GM12878 (cell line): ENCODE measurements around the gene SELENOO. TPM values are rescaled to one million over a fixed set of nuclear protein-coding genes. Genes with fewer than 3 reads are reported as not detected.

ENCODE experiments used
- BRCA1 ChIP-seq: IDR thresholded peaks from 2 replicates; pipeline ENCODE4 v1.6.1; 2011; ENCODE audit warnings: low read depth, low read length, improper control_type of control experiment
- CBFB ChIP-seq: IDR thresholded peaks from 2 replicates; pipeline ENCODE4 v1.6.1; 2016; ENCODE audit warnings: antibody characterized with exemption, low read depth
- CBX5 ChIP-seq: sonication (generic); IDR thresholded peaks from 2 replicates; pipeline ENCODE4 v1.6.1; 2016; ENCODE audit warnings: low read depth, moderate library complexity, mild to moderate bottlenecking, inconsistent platforms
- HDAC6 ChIP-seq: fragments of 200-600 bp; sonication (generic); IDR thresholded peaks from one replicate; pipeline ENCODE4 v1.8.0; 2017; ENCODE audit warnings: antibody characterized with exemption; ENCODE audit not compliant: unreplicated experiment
- MEF2A ChIP-seq: IDR thresholded peaks from 2 replicates; pipeline ENCODE4 v1.6.1; 2011; ENCODE audit warnings: low read depth, mild to moderate bottlenecking, low read length, moderate library complexity; ENCODE audit not compliant: insufficient read depth
- MYB ChIP-seq: fragments of 150-350 bp; IDR thresholded peaks from 2 replicates; pipeline ENCODE4 v1.6.1; 2014; ENCODE audit warnings: mild to moderate bottlenecking, low read depth, low read length, borderline replicate concordance
- NFYB ChIP-seq: IDR thresholded peaks from 2 replicates; pipeline ENCODE4 v1.6.1; 2011; ENCODE audit warnings: low read depth, mild to moderate bottlenecking, low read length, improper control_type of control experiment, moderate library complexity; ENCODE audit not compliant: insufficient read depth
- NRF1 ChIP-seq: conservative IDR thresholded peaks from 2 replicates; pipeline ENCODE4 v1.6.1; 2011; ENCODE audit warnings: mild to moderate bottlenecking, low read depth, low read length, improper control_type of control experiment
- RB1 ChIP-seq: fragments of 450-650 bp; formaldehyde crosslinking; IDR thresholded peaks from 2 replicates; pipeline ENCODE4 v1.6.1; 2017; ENCODE audit warnings: mild to moderate bottlenecking, borderline replicate concordance
- SREBF1 ChIP-seq: IDR thresholded peaks from 2 replicates; pipeline ENCODE4 v1.6.1; 2012; ENCODE audit warnings: mild to moderate bottlenecking, low read length
- WRNIP1 ChIP-seq: IDR thresholded peaks from 2 replicates; pipeline ENCODE4 v1.6.1; 2011; ENCODE audit warnings: low read depth, low read length, improper control_type of control experiment, borderline replicate concordance
- YY1 ChIP-seq: IDR thresholded peaks from 2 replicates; pipeline ENCODE4 v1.6.1; 2011; ENCODE audit warnings: low read depth, mild to moderate bottlenecking, low read length
- ZNF622 ChIP-seq: fragments of 450-650 bp; IDR thresholded peaks from 2 replicates; pipeline ENCODE4 v1.6.1; 2017; ENCODE audit warnings: mild to moderate bottlenecking, inconsistent platforms
- polyA plus RNA-seq, 11 experiments: library from polyadenylated mRNA; depleted of rRNA in 4 of 11; unstranded in 6 of 11; stranded (reverse) in 5 of 11; fragments of >200 nt; fragmentation: Nextera tagmentation in 4 of 11; fragmentation: Illumina TruSeq in 1 of 11; extraction: Ambion mirVana in 4 of 11; extraction: Trizol in 1 of 11; gene quantifications; 1 replicate in 1 of 11; 2 replicates in 10 of 11; pipeline versions ENCODE4 v1.2.1 to v1.2.3, GENCODE V29; 2011 to 2016; ENCODE audit warnings: inconsistent platforms in 2 of 11, missing spikeins in 2 of 11, low read depth in 1 of 11
- total RNA-seq, 4 experiments: library from RNA; depleted of rRNA in 3 of 4; stranded (reverse); fragments of >200 nt in 3 of 4; fragmentation: Illumina TruSeq in 1 of 4; extraction: Trizol in 1 of 4; gene quantifications; 2 replicates each; pipeline versions ENCODE4 v1.2.1 to v1.2.3, GENCODE V29; 2013 to 2021
- TF ChIP-seq, protein P1 (sequence below): fragments of 450-650 bp; IDR thresholded peaks from 2 replicates; pipeline ENCODE4 v1.6.1; 2017; ENCODE audit warnings: mild to moderate bottlenecking, moderate library complexity
- TF ChIP-seq, protein P2 (sequence below): fragments of 450-650 bp; IDR thresholded peaks from 2 replicates; pipeline ENCODE4 v1.6.1; 2016; ENCODE audit warnings: mild to moderate bottlenecking, moderate library complexity, borderline replicate concordance
- TF ChIP-seq, protein P3 (sequence below): fragments of 450-650 bp; formaldehyde crosslinking; IDR thresholded peaks from 2 replicates; pipeline ENCODE4 v1.4.0; 2022; ENCODE audit warnings: mild to moderate bottlenecking, moderate library complexity

SELENOO gene
- total and polyA plus RNA-seq, 10 of the 15 experiments (the other 5 are each of a cell fraction or from before 2014, with no cell fraction given), result 0.42 to 23.3 (median 3.3) TPM

GRCh38 chr22:50190941-50191741 lies 9.7 kb upstream of the SELENOO start (continued):
- TF ChIP-seq, protein P1, sequence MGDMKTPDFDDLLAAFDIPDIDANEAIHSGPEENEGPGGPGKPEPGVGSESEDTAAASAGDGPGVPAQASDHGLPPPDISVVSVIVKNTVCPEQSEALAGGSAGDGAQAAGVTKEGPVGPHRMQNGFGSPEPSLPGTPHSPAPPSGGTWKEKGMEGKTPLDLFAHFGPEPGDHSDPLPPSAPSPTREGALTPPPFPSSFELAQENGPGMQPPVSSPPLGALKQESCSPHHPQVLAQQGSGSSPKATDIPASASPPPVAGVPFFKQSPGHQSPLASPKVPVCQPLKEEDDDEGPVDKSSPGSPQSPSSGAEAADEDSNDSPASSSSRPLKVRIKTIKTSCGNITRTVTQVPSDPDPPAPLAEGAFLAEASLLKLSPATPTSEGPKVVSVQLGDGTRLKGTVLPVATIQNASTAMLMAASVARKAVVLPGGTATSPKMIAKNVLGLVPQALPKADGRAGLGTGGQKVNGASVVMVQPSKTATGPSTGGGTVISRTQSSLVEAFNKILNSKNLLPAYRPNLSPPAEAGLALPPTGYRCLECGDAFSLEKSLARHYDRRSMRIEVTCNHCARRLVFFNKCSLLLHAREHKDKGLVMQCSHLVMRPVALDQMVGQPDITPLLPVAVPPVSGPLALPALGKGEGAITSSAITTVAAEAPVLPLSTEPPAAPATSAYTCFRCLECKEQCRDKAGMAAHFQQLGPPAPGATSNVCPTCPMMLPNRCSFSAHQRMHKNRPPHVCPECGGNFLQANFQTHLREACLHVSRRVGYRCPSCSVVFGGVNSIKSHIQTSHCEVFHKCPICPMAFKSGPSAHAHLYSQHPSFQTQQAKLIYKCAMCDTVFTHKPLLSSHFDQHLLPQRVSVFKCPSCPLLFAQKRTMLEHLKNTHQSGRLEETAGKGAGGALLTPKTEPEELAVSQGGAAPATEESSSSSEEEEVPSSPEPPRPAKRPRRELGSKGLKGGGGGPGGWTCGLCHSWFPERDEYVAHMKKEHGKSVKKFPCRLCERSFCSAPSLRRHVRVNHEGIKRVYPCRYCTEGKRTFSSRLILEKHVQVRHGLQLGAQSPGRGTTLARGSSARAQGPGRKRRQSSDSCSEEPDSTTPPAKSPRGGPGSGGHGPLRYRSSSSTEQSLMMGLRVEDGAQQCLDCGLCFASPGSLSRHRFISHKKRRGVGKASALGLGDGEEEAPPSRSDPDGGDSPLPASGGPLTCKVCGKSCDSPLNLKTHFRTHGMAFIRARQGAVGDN, result peak; percentile 55; the same call in 1 of the 2 replicates
- TF ChIP-seq MEF2A (0 out of 2 replicates have a peak, but pooled peaks have one; percentile 50), NRF1 (no peak), BRCA1 (no peak), MYB (peak; percentile 52; the same call in 1 of the 2 replicates), RB1 (no peak), CBX5 (no peak), SREBF1 (no peak), NFYB (no peak), CBFB (peak; percentile 92), HDAC6 (peak; percentile 68), ZNF622 (no peak), WRNIP1 (no peak), YY1 (peak; percentile 7; the same call in 1 of the 2 replicates)
- TF ChIP-seq, protein P2, sequence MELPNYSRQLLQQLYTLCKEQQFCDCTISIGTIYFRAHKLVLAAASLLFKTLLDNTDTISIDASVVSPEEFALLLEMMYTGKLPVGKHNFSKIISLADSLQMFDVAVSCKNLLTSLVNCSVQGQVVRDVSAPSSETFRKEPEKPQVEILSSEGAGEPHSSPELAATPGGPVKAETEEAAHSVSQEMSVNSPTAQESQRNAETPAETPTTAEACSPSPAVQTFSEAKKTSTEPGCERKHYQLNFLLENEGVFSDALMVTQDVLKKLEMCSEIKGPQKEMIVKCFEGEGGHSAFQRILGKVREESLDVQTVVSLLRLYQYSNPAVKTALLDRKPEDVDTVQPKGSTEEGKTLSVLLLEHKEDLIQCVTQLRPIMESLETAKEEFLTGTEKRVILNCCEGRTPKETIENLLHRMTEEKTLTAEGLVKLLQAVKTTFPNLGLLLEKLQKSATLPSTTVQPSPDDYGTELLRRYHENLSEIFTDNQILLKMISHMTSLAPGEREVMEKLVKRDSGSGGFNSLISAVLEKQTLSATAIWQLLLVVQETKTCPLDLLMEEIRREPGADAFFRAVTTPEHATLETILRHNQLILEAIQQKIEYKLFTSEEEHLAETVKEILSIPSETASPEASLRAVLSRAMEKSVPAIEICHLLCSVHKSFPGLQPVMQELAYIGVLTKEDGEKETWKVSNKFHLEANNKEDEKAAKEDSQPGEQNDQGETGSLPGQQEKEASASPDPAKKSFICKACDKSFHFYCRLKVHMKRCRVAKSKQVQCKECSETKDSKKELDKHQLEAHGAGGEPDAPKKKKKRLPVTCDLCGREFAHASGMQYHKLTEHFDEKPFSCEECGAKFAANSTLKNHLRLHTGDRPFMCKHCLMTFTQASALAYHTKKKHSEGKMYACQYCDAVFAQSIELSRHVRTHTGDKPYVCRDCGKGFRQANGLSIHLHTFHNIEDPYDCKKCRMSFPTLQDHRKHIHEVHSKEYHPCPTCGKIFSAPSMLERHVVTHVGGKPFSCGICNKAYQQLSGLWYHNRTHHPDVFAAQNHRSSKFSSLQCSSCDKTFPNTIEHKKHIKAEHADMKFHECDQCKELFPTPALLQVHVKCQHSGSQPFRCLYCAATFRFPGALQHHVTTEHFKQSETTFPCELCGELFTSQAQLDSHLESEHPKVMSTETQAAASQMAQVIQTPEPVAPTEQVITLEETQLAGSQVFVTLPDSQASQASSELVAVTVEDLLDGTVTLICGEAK, result no peak
- TF ChIP-seq, protein P3, sequence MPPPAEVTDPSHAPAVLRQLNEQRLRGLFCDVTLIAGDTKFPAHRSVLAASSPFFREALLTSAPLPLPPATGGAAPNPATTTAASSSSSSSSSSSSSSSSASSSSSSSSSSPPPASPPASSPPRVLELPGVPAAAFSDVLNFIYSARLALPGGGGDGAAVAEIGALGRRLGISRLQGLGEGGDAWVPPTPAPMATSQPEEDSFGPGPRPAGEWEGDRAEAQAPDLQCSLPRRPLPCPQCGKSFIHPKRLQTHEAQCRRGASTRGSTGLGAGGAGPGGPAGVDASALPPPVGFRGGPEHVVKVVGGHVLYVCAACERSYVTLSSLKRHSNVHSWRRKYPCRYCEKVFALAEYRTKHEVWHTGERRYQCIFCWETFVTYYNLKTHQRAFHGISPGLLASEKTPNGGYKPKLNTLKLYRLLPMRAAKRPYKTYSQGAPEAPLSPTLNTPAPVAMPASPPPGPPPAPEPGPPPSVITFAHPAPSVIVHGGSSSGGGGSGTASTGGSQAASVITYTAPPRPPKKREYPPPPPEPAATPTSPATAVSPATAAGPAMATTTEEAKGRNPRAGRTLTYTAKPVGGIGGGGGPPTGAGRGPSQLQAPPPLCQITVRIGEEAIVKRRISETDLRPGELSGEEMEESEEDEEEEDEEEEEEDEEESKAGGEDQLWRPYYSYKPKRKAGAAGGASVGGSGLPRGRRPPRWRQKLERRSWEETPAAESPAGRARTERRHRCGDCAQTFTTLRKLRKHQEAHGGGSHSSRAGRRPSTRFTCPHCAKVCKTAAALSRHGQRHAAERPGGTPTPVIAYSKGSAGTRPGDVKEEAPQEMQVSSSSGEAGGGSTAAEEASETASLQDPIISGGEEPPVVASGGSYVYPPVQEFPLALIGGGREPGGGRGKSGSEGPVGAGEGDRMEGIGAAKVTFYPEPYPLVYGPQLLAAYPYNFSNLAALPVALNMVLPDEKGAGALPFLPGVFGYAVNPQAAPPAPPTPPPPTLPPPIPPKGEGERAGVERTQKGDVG, result no peak
